HS-5 (cell line): Measurements from ENCODE around the gene KDELR3.
"Not testable (repeated sequence)": the region's sequence is repeated elsewhere in the genome, so short reads cannot be mapped to it uniquely, and the experiment has no call there.

ENCODE experiments used
- DNase-seq: peaks from one replicate; pipeline ENCODE4 v3.0.0-alpha.2; 2012; ENCODE audit warnings: low read depth

KDELR3 gene

DNA sequence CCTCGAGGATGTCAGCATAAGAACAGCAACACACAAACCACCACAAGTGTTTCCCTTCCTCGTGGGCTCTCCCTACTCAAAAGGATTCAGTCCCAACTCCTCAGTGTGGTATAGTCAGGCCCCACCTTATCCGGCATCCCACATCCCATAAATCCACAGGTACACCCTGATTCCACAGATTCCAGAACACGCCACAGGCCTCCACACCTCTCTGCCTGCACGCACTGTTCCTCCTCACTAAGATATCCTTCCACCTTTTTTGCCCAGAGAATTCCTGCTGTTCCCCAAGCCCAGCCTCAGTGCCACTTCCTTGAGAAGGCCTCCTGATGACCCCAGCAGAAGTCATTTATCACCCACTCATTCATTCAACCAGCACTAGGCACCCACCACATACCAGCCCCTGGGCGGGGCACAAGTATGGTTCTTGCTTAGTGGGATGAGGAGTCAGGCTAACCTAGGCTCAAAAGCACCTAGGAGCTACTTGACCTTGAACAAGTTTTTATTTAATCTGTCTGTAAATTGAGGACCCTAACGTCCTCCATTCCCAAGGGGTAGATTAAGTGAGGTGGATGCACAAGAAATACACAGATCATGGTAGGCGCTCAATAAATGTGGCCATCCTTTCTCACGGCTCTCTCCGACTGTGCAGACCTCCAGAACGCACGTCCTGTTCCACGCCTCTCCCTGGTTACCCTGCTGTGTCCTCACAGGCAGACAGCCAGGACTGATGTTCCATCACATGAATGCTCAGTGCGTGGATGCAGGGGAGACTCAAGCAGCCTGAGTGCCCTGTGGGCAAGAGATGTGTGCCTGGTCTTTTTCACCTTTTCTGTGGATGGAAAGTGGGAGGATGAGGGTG is 10.8 kb upstream of the KDELR3 start:
- no peak for DNase-seq

DNA sequence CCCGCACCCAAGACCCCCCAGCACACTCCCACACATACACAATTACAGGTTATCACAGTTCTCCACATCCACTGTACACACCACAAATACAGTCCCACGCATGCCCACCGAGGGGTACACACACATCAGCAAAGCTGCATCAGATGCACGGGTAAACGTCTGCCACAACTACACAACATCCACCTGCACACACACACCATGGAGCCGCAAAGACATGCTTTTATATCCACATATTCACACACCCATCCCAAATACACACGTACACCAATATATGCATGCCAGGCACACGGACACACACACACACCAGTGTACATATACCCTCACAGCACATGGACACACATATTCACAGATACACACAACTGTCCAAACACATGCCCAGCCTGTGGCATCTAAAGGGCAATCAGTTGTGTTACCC is 7.5 kb upstream of the KDELR3 start:
- no peak for DNase-seq

DNA sequence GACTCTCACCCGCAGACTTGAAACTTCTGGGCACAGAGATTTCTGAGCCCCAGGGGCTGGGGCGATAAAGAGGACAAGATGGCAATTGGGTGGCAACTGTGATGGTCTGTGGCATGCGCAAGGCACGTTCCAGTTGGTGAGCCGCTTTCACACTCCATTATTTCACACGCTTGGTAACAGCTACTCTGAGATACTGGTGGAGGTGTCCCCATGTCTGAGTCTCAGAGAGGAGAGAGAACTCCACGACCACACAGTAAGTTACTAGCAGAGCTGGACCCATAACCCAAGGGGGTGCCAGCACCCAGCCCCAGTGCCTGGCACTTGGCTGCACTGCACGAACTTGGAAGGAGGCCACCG is 6.9 kb upstream of the KDELR3 start:
- no peak for DNase-seq

DNA sequence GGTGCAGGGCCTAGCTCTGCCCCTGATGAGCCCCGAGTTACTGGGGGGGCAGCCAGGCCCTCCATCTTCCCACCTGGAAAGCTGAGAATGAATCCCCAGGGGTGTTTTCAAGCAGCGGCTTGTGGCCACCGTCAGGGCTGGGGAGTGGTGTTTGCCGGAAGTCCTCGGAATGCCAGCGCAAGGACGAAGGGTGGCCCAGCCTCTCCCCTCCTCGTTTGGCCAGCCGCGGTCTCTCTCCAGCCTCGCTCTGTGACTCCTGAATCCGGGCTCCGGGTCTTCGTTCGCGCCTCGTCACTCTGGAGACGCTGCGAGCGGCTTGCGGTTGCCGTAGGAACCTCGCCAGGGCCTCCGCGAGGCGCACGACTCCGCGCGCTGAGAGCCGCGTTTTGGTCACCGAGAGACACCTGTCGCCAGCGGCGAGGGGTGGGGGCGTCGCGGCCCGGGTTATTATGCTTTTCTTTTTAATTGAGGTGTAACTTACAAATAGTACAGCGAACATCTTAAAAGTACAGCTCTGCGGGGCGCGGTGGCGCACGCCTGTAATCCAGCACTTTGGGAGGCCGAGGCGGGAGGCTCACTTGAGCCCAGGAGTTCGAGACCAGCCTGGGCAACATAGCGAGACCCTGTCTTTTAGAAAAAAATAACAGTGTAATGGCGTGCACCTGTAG is 6.3 kb upstream of the KDELR3 start:
- DNase-seq: no peak

DNA sequence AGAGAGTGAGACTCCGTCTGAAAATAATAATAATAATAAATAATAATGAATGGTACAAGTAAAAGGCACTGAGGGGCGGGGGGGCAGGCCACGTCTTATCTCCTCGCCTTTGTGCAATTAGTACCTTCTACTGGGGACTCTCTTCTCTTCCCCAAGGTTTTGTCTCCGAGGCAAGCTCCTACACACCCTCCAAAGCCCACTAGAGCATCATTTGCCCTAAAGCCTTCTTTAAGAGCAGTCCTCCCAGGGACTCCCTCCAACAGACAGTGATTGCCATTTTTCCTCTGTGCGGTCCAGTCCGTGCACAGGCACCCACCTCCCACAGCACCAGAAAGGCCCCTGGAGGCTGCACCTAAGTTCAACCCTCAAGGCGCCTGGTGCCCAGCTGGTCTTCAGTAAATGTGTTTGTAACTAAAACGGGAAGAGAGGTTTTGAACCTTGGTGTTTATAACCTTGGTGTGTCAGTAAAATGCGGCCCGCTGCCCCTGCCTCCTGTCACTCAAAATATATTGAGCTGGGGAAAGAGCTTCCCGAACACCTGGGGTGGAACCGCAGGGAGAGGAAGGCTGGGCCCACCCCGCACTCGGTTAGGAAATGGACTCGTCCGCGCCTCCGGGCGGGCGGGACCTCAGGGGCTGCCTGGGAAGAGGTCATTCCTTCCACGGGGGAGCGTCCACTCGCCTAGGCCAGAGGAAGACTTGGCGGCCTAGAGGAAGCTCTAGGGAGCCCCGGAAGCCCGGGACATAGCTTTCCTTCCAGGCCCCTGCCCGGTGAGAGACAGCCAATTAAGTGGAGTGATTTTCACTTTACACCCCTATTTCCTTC is 4.7 kb upstream of the KDELR3 start:
- no peak for DNase-seq

DNA sequence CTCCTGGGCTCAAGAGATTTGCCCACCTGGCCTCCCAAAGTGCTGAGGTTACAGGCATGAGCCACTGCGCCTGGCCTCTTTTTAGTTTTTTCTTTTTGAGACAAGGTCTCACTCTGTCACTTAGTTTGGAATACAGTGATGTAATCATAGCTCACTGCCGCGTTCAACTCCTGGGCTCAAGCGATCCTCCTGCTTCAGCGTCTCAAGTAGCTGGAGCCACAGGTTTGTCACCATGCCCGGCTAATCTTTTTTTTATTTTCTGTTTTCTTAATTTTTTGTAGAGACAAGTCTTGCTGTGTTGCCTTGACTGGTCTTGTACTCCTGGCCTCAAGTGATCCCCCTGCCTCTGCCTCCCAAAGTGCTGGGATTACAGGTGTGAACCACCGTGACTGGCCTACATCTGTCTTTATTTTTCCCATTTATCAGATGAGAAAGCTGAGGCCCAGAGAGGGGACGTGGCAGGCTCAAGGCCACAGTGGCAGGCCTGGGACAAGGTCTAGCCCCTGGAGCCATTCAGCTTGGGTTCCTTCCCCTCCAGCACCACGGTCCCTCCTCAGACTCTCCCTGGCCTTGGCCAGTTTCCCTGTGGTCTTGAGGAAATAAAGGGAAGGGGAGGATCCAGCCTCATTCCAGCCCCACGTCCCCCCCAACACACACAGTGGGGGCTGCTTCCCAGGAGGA is 2.8 kb upstream of the KDELR3 start:
- DNase-seq: no peak

DNA sequence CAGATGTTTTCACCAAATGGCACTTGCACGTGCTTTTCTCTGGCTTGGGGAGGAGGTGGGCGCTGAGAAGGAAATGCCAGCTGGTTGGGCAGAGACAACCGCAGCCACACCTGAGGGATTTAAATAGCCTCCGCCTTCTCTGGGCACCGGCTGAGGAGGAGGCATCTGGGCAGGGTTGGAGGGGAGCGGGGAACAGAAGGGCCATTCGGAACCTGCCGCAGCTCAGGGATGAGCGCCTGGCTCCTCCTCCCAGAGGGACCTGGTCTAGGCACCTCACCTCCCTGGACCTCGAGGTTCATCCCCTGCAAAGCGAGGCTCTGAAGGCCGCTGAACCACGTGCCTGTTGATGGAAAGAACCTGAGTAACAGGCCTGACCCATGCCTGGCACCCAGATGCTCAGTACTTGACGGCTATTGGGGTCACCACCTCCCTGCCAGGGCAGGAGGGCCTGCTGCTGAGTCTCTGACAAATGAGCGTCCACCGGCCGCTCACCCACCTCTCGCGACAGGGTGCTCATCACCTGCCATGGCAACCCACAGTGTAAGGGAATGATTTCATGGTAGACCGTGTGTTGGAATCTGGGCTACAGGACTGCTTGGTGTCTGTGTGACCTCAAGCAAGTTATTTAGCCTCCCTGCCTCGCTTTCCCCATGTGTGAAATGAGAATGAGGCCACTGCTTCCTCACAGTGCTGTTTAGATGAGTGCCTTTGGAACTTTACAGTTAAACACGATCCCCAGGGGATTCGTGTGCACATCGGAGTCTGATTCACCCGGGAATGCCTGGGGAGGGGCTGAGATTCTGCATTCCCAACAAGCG is 2.0 kb upstream of the KDELR3 start:
- no peak for DNase-seq

DNA sequence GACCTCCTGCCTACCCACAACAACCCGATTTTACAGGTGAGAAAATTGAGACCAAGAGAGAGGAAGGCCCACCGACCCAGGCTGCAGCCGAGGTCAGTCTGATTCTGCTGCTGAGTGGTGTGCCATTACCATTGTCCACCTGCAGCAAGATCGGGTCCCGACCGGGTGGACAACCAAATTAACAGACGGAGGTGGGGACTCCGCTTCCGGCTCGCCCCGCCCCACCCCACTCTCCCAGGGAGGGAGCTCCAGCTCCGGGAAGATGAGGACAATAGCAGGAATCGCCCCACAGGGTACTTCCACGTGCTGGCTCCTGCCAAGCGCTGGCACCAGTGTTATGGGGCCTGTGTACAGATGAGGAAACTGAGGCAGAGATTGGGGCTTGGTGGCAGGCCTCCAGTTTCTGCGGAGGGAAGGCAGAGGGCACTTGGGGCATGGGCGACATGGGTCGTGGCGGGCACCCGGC is 425 bp upstream of the KDELR3 start:
- DNase-seq: no peak

DNA sequence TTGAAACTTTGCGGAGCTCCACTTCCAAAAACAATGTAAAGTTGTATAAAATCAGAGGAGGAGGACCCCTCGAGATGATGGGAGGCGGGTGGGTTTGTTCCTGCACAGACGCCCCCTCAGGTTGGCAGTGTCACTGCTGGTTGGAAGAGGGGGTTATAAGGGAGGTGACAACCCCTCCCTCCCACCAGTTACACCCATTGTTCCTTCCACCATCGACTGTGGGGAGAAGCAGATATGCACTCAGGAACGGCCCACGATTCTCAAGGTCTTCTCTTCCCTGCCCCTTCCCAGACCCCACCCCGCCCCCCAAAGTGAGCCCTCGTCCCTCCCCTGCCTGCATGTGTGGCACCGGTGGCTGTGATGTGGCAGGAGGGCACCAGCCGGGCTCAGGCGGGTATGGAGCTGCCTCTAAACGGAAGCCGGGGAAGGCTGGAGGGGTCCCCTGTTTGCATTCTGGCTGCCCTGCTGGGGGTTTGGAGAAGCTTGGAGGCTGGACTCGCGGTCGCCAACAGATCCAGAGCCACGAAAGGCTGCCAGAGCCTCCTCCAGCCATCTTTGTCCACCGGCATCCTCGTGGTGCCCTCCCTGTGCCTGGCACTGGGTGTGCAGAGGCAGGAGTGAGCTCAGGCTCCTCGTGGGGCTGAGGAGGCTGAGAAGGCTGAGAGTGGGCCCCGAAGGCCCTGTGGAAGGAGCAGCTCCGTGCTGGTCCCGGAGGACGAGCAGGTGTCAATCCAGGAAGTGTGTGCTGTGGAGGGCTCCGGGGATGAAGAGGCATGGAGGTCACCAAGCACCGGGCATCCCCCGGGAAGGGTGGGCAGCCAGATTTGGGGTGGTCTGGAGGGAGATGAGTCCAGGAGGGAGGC is 778 bp downstream of the KDELR3 start:
- no peak for DNase-seq

DNA sequence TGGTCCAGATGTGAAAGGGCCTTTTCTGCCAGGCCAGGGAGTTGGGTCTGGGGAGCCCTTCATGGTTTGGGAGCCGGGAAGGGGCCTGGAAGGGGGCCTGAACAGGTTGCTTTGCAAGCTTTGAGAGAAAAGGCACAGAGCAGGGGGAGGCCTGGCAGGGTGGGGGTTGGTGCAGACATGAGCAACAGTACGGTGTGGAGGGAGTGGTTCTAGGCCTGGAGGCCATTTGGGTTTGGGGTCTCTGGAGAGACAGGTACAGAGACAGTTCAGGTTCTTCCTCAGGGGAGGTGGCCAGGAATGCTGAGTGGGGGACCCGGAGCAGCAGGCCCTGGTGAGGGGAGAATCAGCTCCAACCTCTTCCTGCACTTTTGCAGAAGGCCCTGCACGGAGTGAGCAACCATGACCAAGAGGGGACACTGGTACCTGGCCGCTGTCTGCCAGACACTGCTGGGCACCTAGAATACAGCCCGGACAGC is 1.4 kb downstream of the KDELR3 start:
- DNase-seq: no peak

DNA sequence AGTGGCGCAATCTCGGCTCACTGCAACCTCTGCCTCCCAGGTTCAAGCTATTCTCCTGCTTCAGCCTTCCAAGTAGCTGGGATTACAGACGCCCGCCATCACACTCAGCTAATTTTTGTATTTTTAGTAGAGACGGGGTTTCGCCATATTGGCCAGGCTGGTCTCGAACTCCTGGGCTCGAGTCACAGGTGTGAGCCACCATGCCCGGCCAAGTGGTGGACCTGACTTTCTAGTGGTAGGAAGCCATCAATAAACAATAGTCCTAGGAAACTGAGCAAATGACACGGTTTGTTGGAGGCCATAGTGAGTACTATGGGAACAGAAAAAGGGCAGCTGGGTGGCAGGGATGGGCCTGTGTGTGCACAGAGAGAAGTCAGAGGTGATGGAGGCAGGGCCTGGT is 2.3 kb downstream of the KDELR3 start:
- DNase-seq: not testable (repeated sequence)

DNA sequence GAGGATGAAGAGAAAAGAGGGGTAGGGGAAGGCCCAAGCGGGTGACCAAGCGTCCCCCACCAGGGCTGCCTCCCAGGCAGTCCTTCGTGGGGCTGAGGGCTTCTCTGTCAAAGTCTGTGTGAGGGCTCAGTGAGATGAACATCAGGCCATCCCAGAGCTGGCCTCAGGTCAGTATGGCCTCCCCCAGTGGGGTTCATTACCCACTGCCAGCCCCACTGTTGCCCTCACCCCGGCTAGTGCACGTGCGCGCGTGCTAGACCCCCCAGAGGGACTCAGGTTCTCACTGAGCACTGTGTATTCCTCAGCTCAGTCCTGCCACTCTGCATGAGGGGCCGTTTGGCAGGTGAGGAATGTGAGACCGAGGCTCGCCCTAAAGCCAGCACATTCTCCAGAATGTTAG is 3.3 kb downstream of the KDELR3 start:
- no peak for DNase-seq

DNA sequence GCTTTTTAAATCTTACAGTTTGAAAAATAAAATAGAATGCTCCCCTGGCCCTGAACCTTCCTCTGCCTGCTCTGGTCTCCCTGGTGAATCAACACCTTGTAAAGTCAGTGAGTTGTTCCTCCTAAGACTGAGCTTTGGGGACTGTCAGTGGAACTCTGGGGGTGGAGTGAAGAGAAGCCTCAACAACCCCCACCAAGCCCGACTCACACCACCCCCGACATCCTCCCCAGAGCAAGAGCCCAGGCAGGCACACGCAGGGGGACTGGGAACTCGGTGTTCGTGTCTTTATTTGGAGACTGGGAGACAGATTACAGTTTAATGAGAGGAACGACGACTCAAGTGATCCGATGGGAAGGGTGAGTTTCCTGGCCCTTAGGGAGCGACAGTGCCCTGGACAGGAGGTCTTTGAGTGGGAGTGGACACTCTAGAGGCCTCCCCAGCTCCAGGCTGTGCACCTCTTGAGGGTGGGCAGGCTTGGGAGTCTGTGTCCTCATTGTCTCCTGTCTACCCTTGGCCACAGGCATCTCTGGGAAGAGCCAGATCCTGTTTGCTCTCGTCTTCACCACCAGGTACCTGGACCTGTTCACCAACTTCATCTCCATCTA is 6.2 kb downstream of the KDELR3 start:
- no peak for DNase-seq

DNA sequence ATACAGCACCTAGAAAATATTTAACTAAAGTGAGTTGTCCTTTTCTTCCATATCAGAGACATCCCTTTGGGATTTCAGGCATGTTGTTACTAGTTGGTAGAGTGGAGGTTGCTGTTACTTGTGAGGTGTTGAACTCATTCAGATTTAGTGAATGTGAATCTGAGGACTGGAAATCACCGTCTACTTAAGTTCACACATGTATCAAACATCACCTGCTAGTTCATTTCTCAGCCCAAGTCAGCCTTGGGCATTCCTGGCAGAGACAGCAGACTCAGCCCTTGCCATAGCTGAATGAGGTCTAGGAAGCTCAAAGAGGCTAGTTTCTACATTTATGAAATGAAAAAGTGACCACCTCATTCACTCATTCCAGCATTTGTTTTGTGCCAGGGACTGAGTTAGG is 9.7 kb downstream of the KDELR3 start:
- DNase-seq: no peak

DNA sequence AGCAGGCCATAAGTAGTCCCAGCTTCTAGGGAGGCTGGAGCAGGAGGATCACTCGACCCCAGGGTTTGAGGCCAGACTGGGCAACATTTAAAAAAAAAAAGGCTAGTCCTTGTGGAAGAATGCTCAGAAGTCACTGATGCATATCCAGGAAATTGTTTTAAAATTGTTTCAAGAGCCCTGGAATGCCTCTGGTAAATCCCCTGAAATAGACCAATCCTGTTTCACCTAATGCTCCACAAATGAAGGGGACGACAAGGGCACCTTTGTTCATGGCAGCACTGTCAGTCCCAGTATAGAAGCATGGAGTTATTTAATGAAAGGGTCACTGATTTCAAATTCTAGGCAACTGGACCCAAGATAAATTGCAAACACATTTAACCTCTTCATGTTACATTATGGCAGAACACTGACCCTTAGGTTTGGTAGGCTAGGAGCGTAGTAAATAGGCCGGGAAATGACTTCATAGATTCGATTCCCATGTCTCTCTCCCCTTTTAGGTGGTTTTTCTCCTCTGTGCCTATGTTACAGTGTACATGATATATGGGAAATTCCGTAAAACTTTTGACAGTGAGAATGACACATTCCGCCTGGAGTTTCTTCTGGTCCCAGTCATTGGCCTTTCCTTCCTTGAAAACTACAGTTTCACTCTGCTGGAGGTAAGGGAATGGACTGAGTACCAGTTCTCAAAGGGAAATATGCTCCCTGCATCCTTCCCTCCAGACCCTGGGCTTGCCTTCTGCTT is 11.4 kb downstream of the KDELR3 start:
- DNase-seq: no peak

DNA sequence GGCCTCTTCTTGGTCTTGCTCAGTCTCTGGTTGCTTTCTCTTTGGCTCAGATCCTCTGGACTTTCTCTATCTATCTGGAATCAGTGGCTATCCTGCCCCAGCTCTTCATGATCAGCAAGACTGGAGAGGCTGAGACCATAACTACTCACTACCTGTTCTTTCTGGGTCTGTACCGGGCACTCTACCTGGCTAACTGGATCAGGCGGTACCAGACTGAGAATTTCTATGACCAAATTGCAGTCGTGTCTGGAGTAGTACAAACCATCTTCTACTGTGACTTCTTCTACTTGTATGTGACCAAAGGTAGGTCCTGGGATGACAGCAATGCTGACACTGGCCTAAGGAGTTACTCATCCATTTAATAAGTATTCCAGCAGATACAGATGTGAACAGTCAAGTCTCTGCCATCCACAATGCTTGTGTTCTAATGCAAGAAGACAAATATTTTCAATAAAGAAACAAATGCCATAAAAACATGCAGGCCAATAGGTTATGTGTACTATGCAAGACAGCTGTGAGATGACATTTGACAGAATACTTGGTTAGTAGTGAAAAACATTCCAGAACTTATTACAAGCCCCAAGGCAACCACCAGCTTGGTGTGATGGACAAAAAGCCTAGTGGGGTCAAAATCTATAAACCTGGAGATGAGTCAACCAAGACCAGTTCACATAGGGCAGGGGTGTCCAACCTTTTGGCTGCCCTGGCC is 13.4 kb downstream of the KDELR3 start:
- no peak for DNase-seq

DNA sequence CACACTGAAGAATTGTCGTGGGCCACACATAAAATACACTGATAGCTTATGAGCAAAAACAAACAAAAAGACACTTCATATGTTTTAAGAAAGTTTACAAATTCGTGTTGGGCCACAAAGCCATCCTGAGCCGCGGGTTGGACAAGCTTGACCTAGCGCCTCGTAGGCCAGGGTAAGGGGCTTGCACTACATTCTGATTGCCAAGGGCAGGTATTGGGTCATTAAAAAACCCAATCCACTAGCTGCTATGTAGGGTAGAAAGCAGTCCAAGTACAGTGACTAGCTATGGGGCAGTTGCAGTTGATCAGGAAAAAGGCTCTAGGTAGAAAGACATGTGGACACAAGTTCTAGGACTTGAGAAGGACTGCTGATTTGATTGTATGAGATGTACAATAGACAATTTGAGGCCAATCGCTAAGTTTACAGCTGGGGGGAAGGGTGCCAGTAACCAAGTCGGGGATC is 14.0 kb downstream of the KDELR3 start:
- no peak for DNase-seq

DNA sequence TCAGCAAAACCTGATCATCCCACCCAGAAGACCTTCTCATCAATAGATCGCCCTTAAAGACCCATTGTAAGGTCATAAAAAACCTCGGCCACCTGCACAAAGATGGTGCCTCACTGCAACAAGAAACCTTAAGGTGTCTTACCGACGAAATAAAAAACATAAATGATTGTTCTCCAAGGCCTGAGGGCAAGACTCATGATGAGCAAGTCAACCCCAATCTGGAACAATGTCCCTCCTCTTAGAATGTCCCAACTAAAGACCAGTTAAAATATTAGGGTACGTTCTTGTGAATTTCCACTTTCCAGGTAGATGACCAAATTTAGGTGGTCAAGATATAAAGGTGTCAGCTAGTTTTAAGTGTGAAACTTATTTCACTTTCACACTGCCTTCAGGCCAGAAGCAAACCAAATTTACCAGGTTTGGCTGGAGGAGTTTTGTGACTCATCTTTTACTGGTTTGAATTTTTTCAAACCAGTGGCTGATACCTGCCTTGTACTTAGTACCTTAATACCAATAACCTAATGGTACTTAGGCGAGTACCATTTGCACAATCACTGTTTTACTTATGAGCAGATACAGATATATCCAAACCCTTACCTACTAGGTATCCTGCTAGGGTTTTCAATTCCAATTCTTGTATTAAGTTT is 14.9 kb downstream of the KDELR3 start:
- DNase-seq: no peak
